Hepatic stellate cell (primary cell): Measurements from ENCODE around the gene ZNF532.

Experiments used
- DNase-seq: peaks from one replicate; pipeline ENCODE4 v3.0.0; 2011; ENCODE audit warnings: low spot score

The ZNF532 gene

GRCh38 chr18:58970943-58971790 lies 106.5 kb downstream of the ZNF532 start:
- DNase-seq: no peak

GRCh38 chr18:58975296-58975695 lies 110.6 kb downstream of the ZNF532 start:
- no peak for DNase-seq

- no peak for DNase-seq
These were observed 111.1 kb downstream of the ZNF532 start for GRCh38 chr18:58975781-58976180.

- no peak for DNase-seq
These were observed 112.5 kb downstream of the ZNF532 start for GRCh38 chr18:58977223-58977622.

GRCh38 chr18:58977801-58978200 lies 113.1 kb downstream of the ZNF532 start:
- DNase-seq: no peak

GRCh38 chr18:58978916-58979315 lies 114.2 kb downstream of the ZNF532 start:
- no peak for DNase-seq

GRCh38 chr18:58979615-58980014 lies 114.9 kb downstream of the ZNF532 start:
- DNase-seq: no peak

GRCh38 chr18:58980991-58981390 lies 116.3 kb downstream of the ZNF532 start:
- no peak for DNase-seq

- no peak for DNase-seq
These were observed 118.8 kb downstream of the ZNF532 start for GRCh38 chr18:58983260-58984155.

GRCh38 chr18:58988600-58988999 lies 123.9 kb downstream of the ZNF532 start:
- DNase-seq: no peak

- DNase-seq: no peak
These were observed 124.6 kb downstream of the ZNF532 start for GRCh38 chr18:58989184-58989759.

GRCh38 chr18:58990720-58991119 lies 126.0 kb downstream of the ZNF532 start:
- DNase-seq: no peak

- DNase-seq: no peak
These were observed 126.6 kb downstream of the ZNF532 start for GRCh38 chr18:58991167-58991798.

- no peak for DNase-seq
These were observed 127.9 kb downstream of the ZNF532 start for GRCh38 chr18:58992301-58993231.

- no peak for DNase-seq
These were observed 128.6 kb downstream of the ZNF532 start for GRCh38 chr18:58993260-58993659.

- no peak for DNase-seq
These were observed 131.0 kb downstream of the ZNF532 start for GRCh38 chr18:58995663-58996062.

GRCh38 chr18:58996131-58996641 lies 131.5 kb downstream of the ZNF532 start:
- peak; percentile 62 for DNase-seq

- no peak for DNase-seq
These were observed 132.0 kb downstream of the ZNF532 start for GRCh38 chr18:58996696-58997095.

- peak; percentile 55 for DNase-seq
These were observed 133.2 kb downstream of the ZNF532 start for GRCh38 chr18:58997811-58998337.

GRCh38 chr18:58998401-58999203 lies 133.9 kb downstream of the ZNF532 start:
- DNase-seq: no peak
